Measurements from ENCODE around the gene SGO1.

GRCh38 chr3:20121088-20121487, 64.9 kb downstream of the SGO1 start:
- TF ChIP-seq CTCF (IDR thresholded peaks at IDR 0.05; ENCODE audit: insufficient read depth, low read length, poor library complexity, severe bottlenecking) (no peak), EZH2phosphoT487 (conservative IDR thresholded peaks at IDR 0.05; ENCODE audit: low read length) (no peak)
